ENCODE results near the gene GLYATL2. TPM values are rescaled to one million over a fixed set of nuclear protein-coding genes. Genes with fewer than 3 reads are reported as not detected.

Gene GLYATL2
- polyA plus RNA-seq, 1 of the 3 experiments (the other 2 are of a cell fraction) = 0.31 TPM

DNA sequence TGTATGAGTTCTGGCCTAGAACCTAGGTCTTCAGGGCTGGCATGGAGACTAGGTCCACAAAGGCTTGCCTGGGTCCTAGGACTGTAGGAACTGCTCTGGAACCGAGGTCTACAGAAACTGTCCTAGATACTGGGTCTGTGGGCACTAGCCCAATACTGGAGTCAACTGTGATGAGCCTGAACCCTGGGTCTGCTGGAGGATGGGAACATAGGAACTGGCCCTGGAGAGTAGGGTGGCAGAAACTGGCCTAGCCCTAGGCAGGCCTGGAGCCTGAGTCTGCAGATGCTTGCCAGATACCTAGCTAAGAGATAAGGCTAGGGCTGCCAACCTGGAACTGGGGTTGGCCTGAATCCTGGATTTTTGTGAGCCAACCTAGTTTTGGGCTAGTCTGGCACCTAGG is 19.2 kb upstream of the GLYATL2 start:
- Histone ChIP-seq H3K9me3 (no peaks in the 10 kb centered on the region), H3F3A (replicated peaks; ENCODE audit: insufficient read depth) (no peaks in the 10 kb centered on the region), H3K4me3 (ENCODE audit: low read depth in 2 of 2, low read length in 1 of 2) (no peak overlapping the region), H3K27ac (ENCODE audit: low read depth in 2 of 2, low read length in 1 of 2) (no peak overlapping the region), H3K9me2 (no peaks in the 10 kb centered on the region), H2AFZ (ENCODE audit: low read depth) (no peak overlapping the region), H4K20me1 (ENCODE audit: insufficient read depth) (no peaks in the 10 kb centered on the region), H3K4me1 (ENCODE audit: control insufficient read depth in 1 of 2, insufficient read depth in 2 of 2, low read depth in 1 of 2, low read length in 1 of 2) (no peaks in the 10 kb centered on the region), H3K27me3 (ENCODE audit: insufficient read depth) (no peaks in the 10 kb centered on the region), H3K36me3 (replicated peaks in 1 of 2; ENCODE audit: control insufficient read depth in 1 of 2, insufficient read depth in 2 of 2, low read length in 1 of 2) (no peaks in the 10 kb centered on the region), H3K79me2 (ENCODE audit: insufficient read depth) (no peaks in the 10 kb centered on the region), H3K9ac (no peak overlapping the region), H3K4me2 (no peak overlapping the region)
- CTCF ChIA-PET = no interaction called here
- 29% methylated on average over 1 of the region's 1 CpG for WGBS (ENCODE audit: low lambda C conversion rate)
- no peak for DNase-seq
- no peak for TF ChIP-seq POLR2AphosphoS5 (IDR thresholded peaks at IDR 0.05; ENCODE audit: low read depth, low read length)
- no peak for TF ChIP-seq NRF1 (IDR thresholded peaks at IDR 0.05; ENCODE audit: low read depth, low read length)
- no peak for TF ChIP-seq REST (IDR thresholded peaks at IDR 0.05; ENCODE audit: low read depth, low read length)
- TF ChIP-seq PBX3 (IDR thresholded peaks at IDR 0.05) = no peak
- TF ChIP-seq CTCF (IDR thresholded peaks at IDR 0.05) = no peak
- TF ChIP-seq EP300 (IDR thresholded peaks at IDR 0.05; ENCODE audit: borderline replicate concordance in 1 of 2, low read depth in 1 of 2, low read length in 1 of 2) = no peak
- no peak for TF ChIP-seq CHD2 (IDR thresholded peaks at IDR 0.05; ENCODE audit: low read length, partially characterized antibody)
- no peak for TF ChIP-seq MEF2A (IDR thresholded peaks at IDR 0.05; ENCODE audit: borderline replicate concordance, low read depth)
- no peak for TF ChIP-seq RXRA (IDR thresholded peaks at IDR 0.05; ENCODE audit: borderline replicate concordance, low read depth)
- TF ChIP-seq SIN3A (IDR thresholded peaks at IDR 0.05; ENCODE audit: borderline replicate concordance, low read depth, low read length) = no peak
- no peak for TF ChIP-seq TCF12 (IDR thresholded peaks at IDR 0.05)
- TF ChIP-seq MAX (IDR thresholded peaks at IDR 0.05; ENCODE audit: low read depth) = no peak
- TF ChIP-seq, protein P1, sequence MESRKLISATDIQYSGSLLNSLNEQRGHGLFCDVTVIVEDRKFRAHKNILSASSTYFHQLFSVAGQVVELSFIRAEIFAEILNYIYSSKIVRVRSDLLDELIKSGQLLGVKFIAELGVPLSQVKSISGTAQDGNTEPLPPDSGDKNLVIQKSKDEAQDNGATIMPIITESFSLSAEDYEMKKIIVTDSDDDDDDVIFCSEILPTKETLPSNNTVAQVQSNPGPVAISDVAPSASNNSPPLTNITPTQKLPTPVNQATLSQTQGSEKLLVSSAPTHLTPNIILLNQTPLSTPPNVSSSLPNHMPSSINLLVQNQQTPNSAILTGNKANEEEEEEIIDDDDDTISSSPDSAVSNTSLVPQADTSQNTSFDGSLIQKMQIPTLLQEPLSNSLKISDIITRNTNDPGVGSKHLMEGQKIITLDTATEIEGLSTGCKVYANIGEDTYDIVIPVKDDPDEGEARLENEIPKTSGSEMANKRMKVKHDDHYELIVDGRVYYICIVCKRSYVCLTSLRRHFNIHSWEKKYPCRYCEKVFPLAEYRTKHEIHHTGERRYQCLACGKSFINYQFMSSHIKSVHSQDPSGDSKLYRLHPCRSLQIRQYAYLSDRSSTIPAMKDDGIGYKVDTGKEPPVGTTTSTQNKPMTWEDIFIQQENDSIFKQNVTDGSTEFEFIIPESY (IDR thresholded peaks at IDR 0.05; ENCODE audit: borderline replicate concordance, low read depth) = no peak
- no peak for TF ChIP-seq FOXM1 (IDR thresholded peaks at IDR 0.05; ENCODE audit: low read depth)
- TF ChIP-seq MXI1 (IDR thresholded peaks at IDR 0.05; ENCODE audit: low read depth, low read length) = no peak
- TF ChIP-seq RCOR1 (IDR thresholded peaks at IDR 0.05; ENCODE audit: low read length) = no peak
- TF ChIP-seq GATA2 (CRISPR knock-in tag; IDR thresholded peaks at IDR 0.05) = no peak
- TF ChIP-seq JUND (IDR thresholded peaks at IDR 0.05) = no peak
- no peak for TF ChIP-seq TEAD4 (IDR thresholded peaks at IDR 0.05; ENCODE audit: borderline replicate concordance, insufficient read depth)
- no peak for TF ChIP-seq IRF3 (IDR thresholded peaks at IDR 0.05; ENCODE audit: low read depth, low read length)
- POLR2A ChIA-PET = no interaction called here

Data from SK-N-SH (cell line).